ENCODE measurements around the gene SLC30A3. TPM values are rescaled to one million over a fixed set of nuclear protein-coding genes. Genes with fewer than 3 reads are reported as not detected.

Gene SLC30A3
- total and polyA plus RNA-seq, 10 of the 15 experiments (the other 5 are each of a cell fraction or from before 2014, with no cell fraction given): 0.23 TPM; not detected in 9

DNA sequence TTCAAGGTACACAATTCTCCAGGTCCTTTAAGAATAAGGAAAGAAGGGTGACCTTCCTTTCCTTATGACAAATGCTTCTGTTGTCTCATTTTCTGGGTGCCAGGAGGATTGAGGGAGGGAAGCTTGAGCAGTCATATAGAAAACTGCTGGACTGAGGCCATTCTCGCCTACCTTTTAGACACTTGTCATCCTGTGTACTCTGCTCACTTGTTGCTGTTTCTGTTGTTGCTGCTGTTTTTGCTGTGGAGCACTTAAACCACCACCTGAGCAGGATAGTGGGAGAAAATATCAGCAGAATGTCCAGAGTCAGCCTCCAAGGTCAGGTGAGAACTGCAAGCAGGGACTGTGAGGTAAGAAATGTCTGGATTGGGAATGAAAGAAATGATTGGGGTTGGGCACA, 15.2 kb upstream of the SLC30A3 start:
- Histone ChIP-seq H2AFZ (ENCODE audit: control insufficient read depth, low read depth, low read length) (no peak overlapping the region), H3K27me3 (replicated peaks in 1 of 2; ENCODE audit: control insufficient read depth in 2 of 2, insufficient read depth in 2 of 2, low read length in 1 of 2) (peaks cover 0 to 6% of the 10 kb centered on the region in 2 experiments; a peak in 2 of 4 replicates), H3K9ac (ENCODE audit: control insufficient read depth, insufficient read depth, low read length) (no peak overlapping the region), H3K36me3 (ENCODE audit: control insufficient read depth in 2 of 2, insufficient read depth in 2 of 2, low read length in 1 of 2) (no peaks in the 10 kb centered on the region), H3K9me3 (replicated peaks; ENCODE audit: control insufficient read depth, insufficient read depth, low read length) (no peaks in the 10 kb centered on the region), H3K79me2 (ENCODE audit: control insufficient read depth, insufficient read depth, low read length) (no peaks in the 10 kb centered on the region), H4K20me1 (ENCODE audit: control insufficient read depth, insufficient read depth) (no peaks in the 10 kb centered on the region), H3K27ac (ENCODE audit: control insufficient read depth, insufficient read depth) (no peak overlapping the region), H3K4me2 (ENCODE audit: control insufficient read depth, insufficient read depth) (no peak overlapping the region), H3K4me3 (no peak overlapping the region), H3K4me1 (ENCODE audit: control insufficient read depth, insufficient read depth, low read length) (no peaks in the 10 kb centered on the region)
- in situ Hi-C loops (cut with MboI) (no loop called here), intact Hi-C loops (cut with micrococcal nuclease; ENCODE audit: unreplicated experiment) (no loop called here)
- TF ChIP-seq KAT2A (conservative IDR thresholded peaks at IDR 0.05; ENCODE audit: control insufficient read depth, low read depth, low read length) (no peak), IRF4 (IDR thresholded peaks at IDR 0.05; ENCODE audit: low read depth, low read length) (no peak), POLR2A (IDR thresholded peaks at IDR 0.05; ENCODE audit: low read depth, low read length) (no peak), ZNF384 (IDR thresholded peaks at IDR 0.05; ENCODE audit: borderline replicate concordance, low read depth, low read length) (no peak)
- BruUV-seq (replicated peaks): no TSS peak
- RAD21 ChIA-PET (ENCODE audit: unreplicated experiment): interaction anchor here (0.6 to 3.4 kb wide), 4 partner anchors 27 to 179 kb away, joined by 3 to 39 read pairs (median 6); no protein-coding TSS in a partner anchor
- WGBS (ENCODE audit: insufficient coverage, insufficient replicate concordance, low lambda C conversion rate, missing lambda C conversion rate): 0% methylated on average over 1 of the region's 1 CpG
- ATAC-seq (no peak), FAIRE-seq (no peak), DNase-seq (ENCODE audit: low read depth, low spot score) (no peak)
- SMC1A ChIA-PET (ENCODE audit: uncharacterized antibody, unreplicated experiment): interaction anchor here (3.9 kb wide), 1 partner anchor 25 kb away, joined by 17 read pairs; no protein-coding TSS in a partner anchor
- POLR2A ChIA-PET: no interaction called here
- CTCF ChIA-PET: interaction anchor here (0.6 to 9.6 kb wide), 7 partner anchors 10 to 184 kb away, joined by 3 to 132 read pairs (median 18); no protein-coding TSS in a partner anchor

- ChIA-PET CTCF (interaction anchor here (0.7 to 9.6 kb wide), 2 partner anchors 24 to 176 kb away, joined by 3 to 132 read pairs; no protein-coding TSS in a partner anchor), RAD21 (ENCODE audit: unreplicated experiment) (interaction anchor here (1.1 kb wide), 1 partner anchor 26 kb away, joined by 3 read pairs; no protein-coding TSS in a partner anchor), POLR2A (interaction anchor here (0.5 kb wide), 1 partner anchor 11 kb away, joined by 4 read pairs; no protein-coding TSS in a partner anchor), SMC1A (ENCODE audit: uncharacterized antibody, unreplicated experiment) (no interaction called here)
- ATAC-seq (no peak), FAIRE-seq (no peak), DNase-seq (ENCODE audit: low read depth, low spot score) (no peak)
- H3K79me2 ChIP-seq (ENCODE audit: control insufficient read depth, insufficient read depth, low read length): no peaks in the 10 kb centered on the region
- TF ChIP-seq JUND (IDR thresholded peaks at IDR 0.05; ENCODE audit: low read depth, low read length) (no peak), FOXK2 (IDR thresholded peaks at IDR 0.05) (no peak), NFYA (IDR thresholded peaks at IDR 0.05; ENCODE audit: borderline replicate concordance, low read depth, low read length) (no peak), SIN3A (IDR thresholded peaks at IDR 0.05; ENCODE audit: low read depth, low read length) (no peak), RCOR1 (conservative IDR thresholded peaks at IDR 0.05; ENCODE audit: low read depth, low read length) (no peak), BHLHE40 (IDR thresholded peaks at IDR 0.05; ENCODE audit: borderline replicate concordance in 1 of 2, low read depth in 2 of 2, low read length in 1 of 2) (no peak), SREBF1 (IDR thresholded peaks at IDR 0.05; ENCODE audit: low read length) (no peak), ZBED1 (IDR thresholded peaks at IDR 0.05; ENCODE audit: borderline replicate concordance) (no peak)
- no peaks in the 10 kb centered on the region for H3K9me3 ChIP-seq (replicated peaks; ENCODE audit: control insufficient read depth, insufficient read depth, low read length)
- 58% methylated on average over 34 of the region's 39 CpGs for WGBS (ENCODE audit: insufficient coverage, insufficient replicate concordance, low lambda C conversion rate, missing lambda C conversion rate)
- intact Hi-C loops (cut with micrococcal nuclease; ENCODE audit: unreplicated experiment) (no loop called here), in situ Hi-C loops (cut with MboI) (no loop called here)
- H3K4me1 ChIP-seq (ENCODE audit: control insufficient read depth, insufficient read depth, low read length): peaks cover 3% of the 10 kb centered on the region; the same call in 1 of the 2 replicates
- H3K9ac ChIP-seq (ENCODE audit: control insufficient read depth, insufficient read depth, low read length): no peak within 1 kb of the TSS
- no TSS peak for BruUV-seq (replicated peaks)
- no peaks in the 10 kb centered on the region for H3K36me3 ChIP-seq (ENCODE audit: control insufficient read depth in 2 of 2, insufficient read depth in 2 of 2, low read length in 1 of 2)
- no peak within 1 kb of the TSS for H3K4me3 ChIP-seq
- no peak within 1 kb of the TSS for H3K27ac ChIP-seq (ENCODE audit: control insufficient read depth, insufficient read depth)
- no peak within 1 kb of the TSS for H3K4me2 ChIP-seq (ENCODE audit: control insufficient read depth, insufficient read depth)
- H4K20me1 ChIP-seq (ENCODE audit: control insufficient read depth, insufficient read depth): no peaks in the 10 kb centered on the region
- H2AFZ ChIP-seq (ENCODE audit: control insufficient read depth, low read depth, low read length): no peak within 1 kb of the TSS
- no peaks in the 10 kb centered on the region for H3K27me3 ChIP-seq (replicated peaks in 1 of 2; ENCODE audit: control insufficient read depth in 2 of 2, insufficient read depth in 2 of 2, low read length in 1 of 2)
Measured at GRCh38 chr2:27275211-27276150, 12.6 kb upstream of the SLC30A3 start, which contains the start of gene DNAJC5G. DNAJC5G (plus strand) TSS chr2:27275433; CDS start chr2:27276729, 1,296 bp downstream.

Measured in GM12878 (cell line).